HFFc6 (cell line): ENCODE measurements around the gene TPR. TPM values are rescaled to one million over a fixed set of nuclear protein-coding genes. Genes with fewer than 3 reads are reported as not detected.
"Not testable (repeated sequence)": the region's sequence is repeated elsewhere in the genome, so short reads cannot be mapped to it uniquely, and the experiment has no call there.

ENCODE experiments used
- DNase-seq: peaks from one replicate; pipeline ENCODE4 v3.0.0-alpha.2; 2018
- H3K27ac Mint-ChIP-seq: 2 replicates; pipeline ENCODE4 v1.8.0; 2020; ENCODE audit warnings: mild to moderate bottlenecking, mixed read lengths
- H3K27me3 Mint-ChIP-seq: 2 replicates; pipeline ENCODE4 v1.8.0; 2021; ENCODE audit warnings: mild to moderate bottlenecking, moderate library complexity, mixed read lengths; ENCODE audit not compliant: insufficient read depth
- H3K36me3 Mint-ChIP-seq: 2 replicates; pipeline ENCODE4 v1.8.0; 2021; ENCODE audit warnings: low read depth, mixed read lengths
- H3K4me1 Mint-ChIP-seq: 2 replicates; pipeline ENCODE4 v1.8.0; 2020; ENCODE audit warnings: low read depth, mixed read lengths
- H3K4me3 Mint-ChIP-seq: 2 replicates; pipeline ENCODE4 v1.8.0; 2020; ENCODE audit warnings: mild to moderate bottlenecking, moderate library complexity, mixed read lengths
- H3K9me3 Mint-ChIP-seq: 2 replicates; pipeline ENCODE4 v1.8.0; 2020; ENCODE audit warnings: mild to moderate bottlenecking, mixed read lengths
- total RNA-seq, 6 experiments: library from RNA; stranded (reverse); fragmentation: NEBNext Ultra II Directional; extraction: Animal tissue kit (Norgen Biotek cat#: 25700); gene quantifications; 2 replicates in 1 of 6; 3 replicates in 5 of 6; pipeline ENCODE4 v1.2.3, GENCODE V29; 2021
- TF ChIP-seq, protein P1 (sequence below): fragments of 200-600 bp; sonication (generic); IDR thresholded peaks from 2 replicates; pipeline ENCODE4 v1.5.0; 2021; ENCODE audit warnings: antibody characterized with exemption, mild to moderate bottlenecking

The TPR gene
- total RNA-seq, 6 experiments from 2014 or later = 61.4 to 75.6 (median 62.8) TPM

DNA sequence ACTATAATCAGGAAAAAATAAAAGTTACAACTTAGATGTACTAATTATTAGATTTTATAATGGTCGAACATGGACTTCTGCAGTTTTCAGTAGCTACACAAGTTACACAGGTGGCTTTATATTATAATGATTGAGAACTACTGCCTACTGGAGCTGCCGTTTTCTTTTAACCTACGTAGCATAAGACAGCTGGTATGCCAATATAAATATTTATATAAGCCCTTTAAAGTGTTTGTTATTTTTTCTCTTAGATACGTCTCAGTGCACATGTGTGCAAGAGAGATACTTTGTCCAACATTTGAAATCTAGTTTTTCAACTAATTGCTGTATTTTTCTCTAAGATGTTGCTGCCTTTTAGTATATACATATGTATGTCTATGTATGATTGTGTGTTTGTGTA lies 43.5 kb upstream of the TPR start:
- no peak for DNase-seq
- peaks cover 24% of the 10 kb centered on the region for H3K36me3 Mint-ChIP-seq
- H3K9me3 Mint-ChIP-seq = no peaks in the 10 kb centered on the region
- no peak overlapping the region for H3K27ac Mint-ChIP-seq
- H3K27me3 Mint-ChIP-seq = no peaks in the 10 kb centered on the region
- no peak overlapping the region for H3K4me3 Mint-ChIP-seq
- H3K4me1 Mint-ChIP-seq = peaks cover 15% of the 10 kb centered on the region
- TF ChIP-seq, protein P1, sequence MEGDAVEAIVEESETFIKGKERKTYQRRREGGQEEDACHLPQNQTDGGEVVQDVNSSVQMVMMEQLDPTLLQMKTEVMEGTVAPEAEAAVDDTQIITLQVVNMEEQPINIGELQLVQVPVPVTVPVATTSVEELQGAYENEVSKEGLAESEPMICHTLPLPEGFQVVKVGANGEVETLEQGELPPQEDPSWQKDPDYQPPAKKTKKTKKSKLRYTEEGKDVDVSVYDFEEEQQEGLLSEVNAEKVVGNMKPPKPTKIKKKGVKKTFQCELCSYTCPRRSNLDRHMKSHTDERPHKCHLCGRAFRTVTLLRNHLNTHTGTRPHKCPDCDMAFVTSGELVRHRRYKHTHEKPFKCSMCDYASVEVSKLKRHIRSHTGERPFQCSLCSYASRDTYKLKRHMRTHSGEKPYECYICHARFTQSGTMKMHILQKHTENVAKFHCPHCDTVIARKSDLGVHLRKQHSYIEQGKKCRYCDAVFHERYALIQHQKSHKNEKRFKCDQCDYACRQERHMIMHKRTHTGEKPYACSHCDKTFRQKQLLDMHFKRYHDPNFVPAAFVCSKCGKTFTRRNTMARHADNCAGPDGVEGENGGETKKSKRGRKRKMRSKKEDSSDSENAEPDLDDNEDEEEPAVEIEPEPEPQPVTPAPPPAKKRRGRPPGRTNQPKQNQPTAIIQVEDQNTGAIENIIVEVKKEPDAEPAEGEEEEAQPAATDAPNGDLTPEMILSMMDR = no peak

DNA sequence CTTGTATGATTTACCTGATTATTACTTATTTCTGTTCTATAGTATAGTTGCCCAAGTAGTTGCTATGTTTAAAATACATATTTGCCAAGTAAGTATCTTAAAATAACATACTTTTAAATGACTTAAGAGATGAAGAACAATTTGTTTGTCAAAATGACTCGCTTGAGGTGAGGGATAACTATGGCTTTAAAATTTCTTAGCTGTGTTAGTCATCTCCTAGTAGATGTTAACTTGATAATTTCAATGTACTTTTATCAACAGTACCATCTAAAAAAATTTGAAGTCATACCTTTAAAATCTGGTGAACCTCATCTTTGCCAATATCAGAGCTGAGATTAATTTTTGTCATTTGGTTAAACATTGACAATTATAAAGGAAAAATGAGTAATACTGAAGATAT lies 38.3 kb upstream of the TPR start:
- peaks cover 8% of the 10 kb centered on the region for H3K4me1 Mint-ChIP-seq
- no peak for DNase-seq
- H3K9me3 Mint-ChIP-seq = no peaks in the 10 kb centered on the region
- no peak overlapping the region for H3K27ac Mint-ChIP-seq
- no peaks in the 10 kb centered on the region for H3K27me3 Mint-ChIP-seq
- no peak overlapping the region for H3K4me3 Mint-ChIP-seq
- no peaks in the 10 kb centered on the region for H3K36me3 Mint-ChIP-seq
- TF ChIP-seq, protein P1 = no peak

DNA sequence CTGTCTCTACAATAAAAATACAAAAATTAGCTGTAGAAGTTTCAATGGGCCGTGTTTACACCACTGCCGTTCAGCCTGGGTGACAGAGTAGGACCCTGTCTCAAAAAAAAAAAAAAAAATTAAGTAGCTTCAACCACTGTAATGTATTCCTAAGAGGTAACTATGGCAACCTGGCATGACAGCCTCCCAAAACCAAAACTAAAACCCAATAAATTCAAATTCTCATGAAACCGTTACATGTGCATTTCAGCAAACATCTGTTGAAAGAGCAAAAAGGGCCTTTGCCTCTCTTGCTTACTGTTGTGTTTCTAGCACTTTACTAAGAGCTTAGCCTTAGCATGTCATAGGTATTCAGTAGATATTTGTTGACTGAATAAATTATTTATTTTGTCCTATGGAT lies 34.0 kb upstream of the TPR start:
- H3K4me3 Mint-ChIP-seq = no peak overlapping the region
- no peaks in the 10 kb centered on the region for H3K9me3 Mint-ChIP-seq
- H3K36me3 Mint-ChIP-seq = no peaks in the 10 kb centered on the region
- TF ChIP-seq, protein P1 = no peak
- peaks cover 8% of the 10 kb centered on the region for H3K4me1 Mint-ChIP-seq
- no peak for DNase-seq
- H3K27ac Mint-ChIP-seq = no peak overlapping the region
- H3K27me3 Mint-ChIP-seq = no peaks in the 10 kb centered on the region

DNA sequence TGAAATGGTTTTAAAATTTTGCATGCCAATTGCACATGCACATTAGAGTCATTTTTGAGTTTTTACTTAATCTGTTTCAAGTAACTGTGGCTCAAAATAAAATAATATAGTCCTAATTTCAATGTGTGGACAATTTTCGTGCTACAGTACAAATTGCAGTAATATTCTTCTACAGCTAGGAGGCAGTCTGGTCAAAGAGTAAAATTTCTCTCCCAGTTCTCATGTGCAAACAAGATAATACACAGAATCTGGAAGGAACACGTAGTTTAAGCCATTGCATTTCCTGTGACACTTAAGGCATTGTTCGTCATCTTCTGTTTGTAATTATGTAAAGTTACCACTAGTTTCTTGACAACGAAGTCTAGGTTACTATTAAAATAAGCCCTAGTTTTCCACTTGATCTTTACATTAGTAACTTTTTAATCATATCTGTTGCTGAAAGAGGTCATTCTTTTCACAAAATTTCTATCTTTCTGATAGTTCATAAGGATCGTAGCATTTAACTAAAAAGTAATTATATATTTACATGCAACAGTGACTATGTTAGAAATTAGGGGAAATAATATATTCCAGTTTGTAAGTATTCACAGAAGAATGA lies 29.5 kb upstream of the TPR start:
- H3K4me3 Mint-ChIP-seq = no peak overlapping the region
- peaks cover 16% of the 10 kb centered on the region for H3K4me1 Mint-ChIP-seq
- TF ChIP-seq, protein P1 = peak; percentile 90
- H3K36me3 Mint-ChIP-seq = no peaks in the 10 kb centered on the region; the same call in 1 of the 2 replicates
- H3K9me3 Mint-ChIP-seq = no peaks in the 10 kb centered on the region
- no peaks in the 10 kb centered on the region for H3K27me3 Mint-ChIP-seq
- H3K27ac Mint-ChIP-seq = peak overlapping the region; percentile 57; the same call in 1 of the 2 replicates
- peak; percentile 66 for DNase-seq

DNA sequence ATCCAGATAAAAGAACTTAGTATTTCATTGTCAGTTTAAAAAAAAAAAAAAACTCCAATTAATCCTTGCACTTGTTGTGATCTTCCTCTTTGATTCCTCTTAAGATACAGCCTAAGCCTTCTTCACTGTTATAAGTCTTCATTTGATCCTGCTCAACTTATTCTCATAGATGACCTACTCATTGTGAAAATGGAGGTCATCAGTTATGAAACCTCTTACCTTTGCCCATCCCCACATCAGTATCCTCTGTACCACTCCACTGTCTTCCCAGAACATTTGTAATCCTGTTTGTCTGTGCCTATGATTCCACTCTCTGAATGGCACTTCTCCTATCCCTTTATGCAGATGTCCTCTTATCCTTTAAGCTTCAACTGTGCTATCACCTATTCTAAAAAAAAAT lies 28.6 kb upstream of the TPR start:
- TF ChIP-seq, protein P1 = no peak
- Mint-ChIP-seq H3K27ac (no peak overlapping the region), H3K27me3 (no peaks in the 10 kb centered on the region), H3K9me3 (no peaks in the 10 kb centered on the region), H3K4me1 (peaks cover 16% of the 10 kb centered on the region), H3K36me3 (no peaks in the 10 kb centered on the region; the same call in 1 of the 2 replicates), H3K4me3 (no peak overlapping the region)
- no peak for DNase-seq

DNA sequence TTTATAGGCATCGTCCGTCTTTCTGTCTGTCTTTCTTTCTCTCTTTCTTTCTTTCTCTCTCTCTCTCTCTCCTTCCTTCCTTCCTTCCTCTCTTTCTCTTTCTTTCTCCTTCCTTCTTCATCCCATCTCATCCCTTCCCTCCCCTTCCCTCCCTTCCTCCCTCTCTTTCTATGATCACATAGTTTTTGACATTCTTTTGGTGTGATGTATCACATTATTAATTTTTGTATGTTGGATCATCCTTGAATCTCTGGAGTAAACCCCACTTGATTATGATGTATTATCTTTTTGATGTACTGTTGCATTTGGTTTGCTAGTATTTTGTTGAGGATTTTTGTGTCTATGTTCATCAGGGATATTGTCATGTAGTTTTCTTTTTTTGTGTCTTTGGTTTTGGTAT lies 26.4 kb upstream of the TPR start:
- peak overlapping the region; percentile 16 for H3K27ac Mint-ChIP-seq
- not testable (repeated sequence) for H3K27me3 Mint-ChIP-seq, H3K9me3 Mint-ChIP-seq, H3K36me3 Mint-ChIP-seq, H3K4me3 Mint-ChIP-seq, DNase-seq
- peaks cover 16% of the 10 kb centered on the region for H3K4me1 Mint-ChIP-seq

DNA sequence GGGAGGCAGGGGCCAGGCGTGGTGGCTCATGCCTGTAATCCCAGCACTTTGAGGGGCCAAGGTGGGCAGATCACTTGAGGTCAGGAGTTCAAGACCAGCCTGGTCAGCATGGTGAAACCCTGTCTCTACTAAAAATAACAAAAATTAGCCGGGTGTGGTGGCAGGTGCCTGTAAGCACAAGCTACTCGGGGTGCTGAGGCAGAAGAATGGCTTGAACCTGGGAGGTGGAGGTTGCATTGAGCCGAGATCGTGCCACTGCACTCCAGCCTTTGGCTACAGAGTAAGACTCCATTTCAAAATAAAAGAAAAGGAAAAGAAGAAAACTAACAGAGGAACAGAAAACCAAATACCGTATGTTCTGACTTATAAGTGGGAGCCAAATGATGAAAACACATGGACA lies 17.7 kb upstream of the TPR start:
- Mint-ChIP-seq H3K4me1 (peaks cover 16% of the 10 kb centered on the region), H3K36me3 (peaks cover 28% of the 10 kb centered on the region), H3K27ac (peak overlapping the region; percentile 67)
- not testable (repeated sequence) for H3K4me3 Mint-ChIP-seq, H3K27me3 Mint-ChIP-seq, DNase-seq, H3K9me3 Mint-ChIP-seq
